ENCODE results near the gene TXNDC15. TPM values are rescaled to one million over a fixed set of nuclear protein-coding genes. Genes with fewer than 3 reads are reported as not detected.
A peak's percentile ranks its signal among the peaks of the same experiment; 100 is the strongest.

The TXNDC15 gene
- total and polyA plus RNA-seq, 2 donors from 2014 or later, result 78.0 to 87.3 TPM

DNA sequence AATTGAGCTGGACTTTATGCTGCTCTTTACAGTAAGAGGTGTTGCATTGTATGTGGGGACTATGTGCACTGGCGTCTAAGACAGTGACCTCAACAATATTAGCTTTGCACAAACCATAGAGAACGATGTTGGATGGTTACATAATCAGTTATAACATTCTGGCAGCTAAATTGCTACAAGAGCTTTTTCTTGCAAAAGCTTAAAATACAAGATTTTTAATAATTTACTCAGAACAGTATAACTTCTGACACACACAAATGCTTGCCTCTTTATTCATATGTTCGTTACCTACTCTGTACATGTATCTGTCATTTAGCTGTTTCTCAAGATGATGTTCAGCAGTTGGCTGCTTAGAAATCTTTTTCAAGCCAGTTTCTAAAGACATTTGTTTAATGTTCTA is 16.8 kb upstream of the TXNDC15 start:
- TF ChIP-seq, protein P1, sequence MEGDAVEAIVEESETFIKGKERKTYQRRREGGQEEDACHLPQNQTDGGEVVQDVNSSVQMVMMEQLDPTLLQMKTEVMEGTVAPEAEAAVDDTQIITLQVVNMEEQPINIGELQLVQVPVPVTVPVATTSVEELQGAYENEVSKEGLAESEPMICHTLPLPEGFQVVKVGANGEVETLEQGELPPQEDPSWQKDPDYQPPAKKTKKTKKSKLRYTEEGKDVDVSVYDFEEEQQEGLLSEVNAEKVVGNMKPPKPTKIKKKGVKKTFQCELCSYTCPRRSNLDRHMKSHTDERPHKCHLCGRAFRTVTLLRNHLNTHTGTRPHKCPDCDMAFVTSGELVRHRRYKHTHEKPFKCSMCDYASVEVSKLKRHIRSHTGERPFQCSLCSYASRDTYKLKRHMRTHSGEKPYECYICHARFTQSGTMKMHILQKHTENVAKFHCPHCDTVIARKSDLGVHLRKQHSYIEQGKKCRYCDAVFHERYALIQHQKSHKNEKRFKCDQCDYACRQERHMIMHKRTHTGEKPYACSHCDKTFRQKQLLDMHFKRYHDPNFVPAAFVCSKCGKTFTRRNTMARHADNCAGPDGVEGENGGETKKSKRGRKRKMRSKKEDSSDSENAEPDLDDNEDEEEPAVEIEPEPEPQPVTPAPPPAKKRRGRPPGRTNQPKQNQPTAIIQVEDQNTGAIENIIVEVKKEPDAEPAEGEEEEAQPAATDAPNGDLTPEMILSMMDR (IDR thresholded peaks at IDR 0.05; ENCODE audit: borderline replicate concordance, extremely low read depth, insufficient read depth), result no peak
- no peak for DNase-seq
- H3K4me3 ChIP-seq (ENCODE audit: low read length in 3 of 3), result no peak overlapping the region
- intact Hi-C loops (cut with DNase I), result no loop called here
- H3K27me3 ChIP-seq (ENCODE audit: control insufficient read depth, insufficient read depth, low read length), result no peaks in the 10 kb centered on the region
- peaks cover 8 to 25% (median 21%) of the 10 kb centered on the region in 3 donors for H3K36me3 ChIP-seq (ENCODE audit: control insufficient read depth in 2 of 3, insufficient read depth in 3 of 3, low read length in 3 of 3)
- no peaks in the 10 kb centered on the region for H3K4me1 ChIP-seq (ENCODE audit: control insufficient read depth in 2 of 3, insufficient read depth in 2 of 3, low read depth in 1 of 3, low read length in 3 of 3)
- H3K9me3 ChIP-seq (ENCODE audit: control insufficient read depth in 2 of 3, insufficient read depth in 1 of 3, low read length in 3 of 3), result no peaks in the 10 kb centered on the region
- no peak overlapping the region for H3K27ac ChIP-seq (ENCODE audit: low read depth in 2 of 2, low read length in 2 of 2)
- FAIRE-seq, result no peak
- H3K9ac ChIP-seq (ENCODE audit: low read length in 3 of 3), result no peak overlapping the region

- peaks cover 0 to 2% (median 2%) of the 10 kb centered on the region in 3 donors for H3K36me3 ChIP-seq (ENCODE audit: control insufficient read depth in 2 of 3, insufficient read depth in 3 of 3, low read length in 3 of 3)
- no peak overlapping the region for H3K27ac ChIP-seq (ENCODE audit: low read depth in 2 of 2, low read length in 2 of 2)
- TF ChIP-seq, protein P1 (IDR thresholded peaks at IDR 0.05; ENCODE audit: borderline replicate concordance, extremely low read depth, insufficient read depth), result no peak
- DNase-seq (no peak), FAIRE-seq (no peak)
- H3K9me3 ChIP-seq (ENCODE audit: control insufficient read depth in 2 of 3, insufficient read depth in 1 of 3, low read length in 3 of 3), result no peaks in the 10 kb centered on the region
- no peaks in the 10 kb centered on the region for H3K27me3 ChIP-seq (ENCODE audit: control insufficient read depth, insufficient read depth, low read length)
- intact Hi-C loops (cut with DNase I), result no loop called here
- H3K9ac ChIP-seq (ENCODE audit: low read length in 3 of 3), result no peak overlapping the region
- no peaks in the 10 kb centered on the region for H3K4me1 ChIP-seq (ENCODE audit: control insufficient read depth in 2 of 3, insufficient read depth in 2 of 3, low read depth in 1 of 3, low read length in 3 of 3)
- no peak overlapping the region for H3K4me3 ChIP-seq (ENCODE audit: low read length in 3 of 3)
Measured at GRCh38 chr5:134864707-134865106, 9.5 kb upstream of the TXNDC15 start.

DNA sequence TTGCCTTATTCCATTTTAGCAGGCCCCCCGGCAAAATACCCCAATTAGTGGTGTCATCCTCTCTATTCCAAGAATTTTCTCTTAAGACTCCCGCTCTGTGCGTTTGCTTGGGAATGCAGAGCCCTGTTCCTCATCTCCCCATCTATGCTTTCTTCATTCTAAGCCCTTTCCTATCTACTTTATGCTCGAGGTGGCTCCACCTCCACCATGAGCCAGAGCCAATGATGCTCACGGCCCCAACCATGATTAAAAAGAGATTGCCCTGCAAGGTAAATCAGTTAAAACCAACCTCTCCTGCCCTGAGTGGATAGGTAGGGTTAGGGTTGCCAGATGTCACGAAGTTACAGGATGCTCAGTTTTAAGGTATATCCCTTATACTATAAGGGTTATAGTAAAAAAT is 677 bp upstream of the TXNDC15 start:
- Histone ChIP-seq H3K27ac (ENCODE audit: low read depth in 2 of 2, low read length in 2 of 2) (peak overlapping the region in 1 of 2 donors; percentile 92), H3K36me3 (ENCODE audit: control insufficient read depth in 2 of 3, insufficient read depth in 3 of 3, low read length in 3 of 3) (no peaks in the 10 kb centered on the region), H3K4me3 (ENCODE audit: low read length in 3 of 3) (peak overlapping the region in 2 of 3 donors; percentile 68 to 92), H3K9me3 (ENCODE audit: control insufficient read depth in 2 of 3, insufficient read depth in 1 of 3, low read length in 3 of 3) (no peaks in the 10 kb centered on the region), H3K9ac (ENCODE audit: low read length in 3 of 3) (peak overlapping the region in 1 of 3 donors; percentile 72), H3K27me3 (ENCODE audit: control insufficient read depth, insufficient read depth, low read length) (no peaks in the 10 kb centered on the region), H3K4me1 (ENCODE audit: control insufficient read depth in 2 of 3, insufficient read depth in 2 of 3, low read depth in 1 of 3, low read length in 3 of 3) (peaks cover 0 to 4% (median 0%) of the 10 kb centered on the region in 3 donors)
- FAIRE-seq (no peak), DNase-seq (peak in 1 of 5 donors; percentile 3)
- TF ChIP-seq, protein P1 (IDR thresholded peaks at IDR 0.05; ENCODE audit: borderline replicate concordance, extremely low read depth, insufficient read depth), result no peak
- intact Hi-C loops (cut with DNase I), result no loop called here

Data from kidney (tissue), 14 donors.